Esophagus muscularis mucosa (tissue), 3 donors: ENCODE results near the gene PPARD.

ENCODE experiments used
- CTCF ChIP-seq, 3 experiments: fragments of 200-600 bp in 2 of 3; fragments of 450-650 bp in 1 of 3; sonication (generic) in 2 of 3; IDR thresholded peaks; one replicate each; pipeline ENCODE4 v1.5.1; 2017 to 2019; ENCODE audit warnings: antibody characterized with exemption in 3 of 3, mild to moderate bottlenecking in 2 of 3, moderate library complexity in 1 of 3
- POLR2A ChIP-seq: fragments of 450-650 bp; IDR thresholded peaks from one replicate; pipeline ENCODE4 v1.6.1; 2017; ENCODE audit warnings: antibody characterized with exemption, moderate library complexity, mild to moderate bottlenecking, low read depth
- POLR2AphosphoS5 ChIP-seq, 2 donors: sonication (generic); formaldehyde crosslinking; IDR thresholded peaks; one replicate each; pipeline ENCODE4 v1.6.1; 2017; ENCODE audit warnings: antibody characterized with exemption in 2 of 2

- no peak for TF ChIP-seq CTCF (IDR thresholded peaks at IDR 0.05)
- no peak for TF ChIP-seq POLR2AphosphoS5 (IDR thresholded peaks at IDR 0.05)
- TF ChIP-seq POLR2A: no peak
Observed at GRCh38 chr6:35370785-35371493, 28.6 kb downstream of the PPARD start.
